Measurements from ENCODE around the gene CCDC69. TPM values are rescaled to one million over a fixed set of nuclear protein-coding genes. Genes with fewer than 3 reads are reported as not detected.
A peak's percentile ranks its signal among the peaks of the same experiment; 100 is the strongest.

Gene CCDC69
- total and polyA plus RNA-seq, 10 of the 15 experiments (the other 5 are each of a cell fraction or from before 2014, with no cell fraction given), result 13.5 to 106 (median 70.1) TPM

DNA sequence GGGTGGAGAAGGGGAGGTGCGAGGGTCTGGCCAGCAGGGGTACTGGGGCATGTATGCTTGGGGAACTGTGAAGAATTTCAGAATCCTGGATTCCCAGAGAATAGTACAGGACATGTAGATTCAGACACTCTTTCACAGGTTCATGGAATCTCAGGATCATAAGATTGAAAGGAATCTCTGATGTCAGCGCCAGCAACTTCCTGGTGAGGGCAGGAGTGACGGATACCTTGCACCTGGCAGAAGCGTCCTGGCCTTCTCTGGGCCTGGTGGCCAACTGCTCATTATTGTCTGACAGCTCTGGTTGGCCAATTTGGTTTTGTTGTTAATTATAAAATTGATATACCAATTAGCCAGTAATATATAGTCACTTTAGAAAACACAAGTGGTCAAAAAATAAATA lies 36.0 kb upstream of the CCDC69 start:
- Histone ChIP-seq H3K27ac (ENCODE audit: control insufficient read depth, insufficient read depth) (no peak overlapping the region), H3K27me3 (replicated peaks in 1 of 2; ENCODE audit: control insufficient read depth in 2 of 2, insufficient read depth in 2 of 2, low read length in 1 of 2) (no peaks in the 10 kb centered on the region), H3K4me3 (no peak overlapping the region), H3K4me2 (ENCODE audit: control insufficient read depth, insufficient read depth) (no peak overlapping the region), H3K4me1 (ENCODE audit: control insufficient read depth, insufficient read depth, low read length) (peaks cover 24% of the 10 kb centered on the region), H4K20me1 (ENCODE audit: control insufficient read depth, insufficient read depth) (no peaks in the 10 kb centered on the region), H3K36me3 (ENCODE audit: control insufficient read depth in 2 of 2, insufficient read depth in 2 of 2, low read length in 1 of 2) (peaks cover 9 to 14% of the 10 kb centered on the region in 2 experiments), H2AFZ (ENCODE audit: control insufficient read depth, low read depth, low read length) (no peak overlapping the region), H3K9me3 (replicated peaks; ENCODE audit: control insufficient read depth, insufficient read depth, low read length) (no peaks in the 10 kb centered on the region), H3K79me2 (ENCODE audit: control insufficient read depth, insufficient read depth, low read length) (peaks cover 54% of the 10 kb centered on the region), H3K9ac (ENCODE audit: control insufficient read depth, insufficient read depth, low read length) (no peak overlapping the region)
- ChIA-PET CTCF (interaction anchor here (1.4 to 4.0 kb wide), 2 partner anchors 19 to 56 kb away, joined by 5 to 19 read pairs; no protein-coding TSS in a partner anchor), SMC1A (ENCODE audit: uncharacterized antibody, unreplicated experiment) (interaction anchor here (1.1 to 4.0 kb wide), 4 partner anchors 10 to 28 kb away, joined by 4 to 34 read pairs (median 10); no protein-coding TSS in a partner anchor), POLR2A (interaction anchor here (8.5 kb wide), 1 partner anchor 46 kb away, joined by 216 read pairs; no protein-coding TSS in a partner anchor), RAD21 (ENCODE audit: unreplicated experiment) (interaction anchor here (1.4 kb wide), 1 partner anchor 19 kb away, joined by 4 read pairs; no protein-coding TSS in a partner anchor)
- in situ Hi-C loops (cut with MboI) (no loop called here), intact Hi-C loops (cut with micrococcal nuclease; ENCODE audit: unreplicated experiment) (loop anchor here (10.0 kb wide), 1 partner anchor 475 kb away; no protein-coding TSS in a partner anchor)
- WGBS (ENCODE audit: insufficient coverage, insufficient replicate concordance, low lambda C conversion rate, missing lambda C conversion rate), result 98% methylated on average over 4 of the region's 4 CpGs
- BruUV-seq (replicated peaks), result no TSS peak
- ATAC-seq, result no peak
- no peak for FAIRE-seq
- TF ChIP-seq MYC (IDR thresholded peaks at IDR 0.05; ENCODE audit: insufficient read depth, insufficient read length, insufficient replicate concordance, low read length, severe bottlenecking), result no peak
- no peak for TF ChIP-seq MTA3 (IDR thresholded peaks at IDR 0.05; ENCODE audit: borderline replicate concordance, low read length)
- DNase-seq (ENCODE audit: low read depth, low spot score), result no peak

DNA sequence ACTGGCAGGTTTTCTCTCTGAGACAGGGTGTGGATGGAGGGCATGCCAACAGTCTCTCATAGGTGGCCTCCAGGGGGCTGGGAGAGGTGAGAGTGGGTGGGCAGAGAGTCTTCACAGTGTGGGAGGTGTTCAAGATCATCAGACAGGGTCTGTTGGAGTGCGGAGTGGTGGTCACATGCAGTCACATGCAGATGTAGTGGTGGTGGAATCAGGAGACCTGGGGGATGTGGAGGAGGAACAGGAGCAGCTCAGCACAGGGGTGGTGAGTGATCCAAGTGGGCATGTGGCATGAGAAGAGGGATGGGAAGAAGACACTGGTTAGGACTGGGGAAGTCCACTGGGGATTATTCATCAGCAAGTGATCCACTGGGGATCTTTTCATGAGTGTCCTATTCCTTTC lies 34.9 kb upstream of the CCDC69 start:
- no peak for ATAC-seq
- CTCF ChIA-PET, result interaction anchor here (1.2 to 4.0 kb wide), 7 partner anchors 16 to 143 kb away, joined by 3 to 28 read pairs (median 9); no protein-coding TSS in a partner anchor

More for the DNA sequence above, 34.9 kb upstream of the CCDC69 start:
- ChIA-PET SMC1A (ENCODE audit: uncharacterized antibody, unreplicated experiment) (interaction anchor here (1.1 to 9.2 kb wide), 10 partner anchors 11 to 57 kb away, joined by 3 to 227 read pairs (median 4); partner anchors contain the start of gene CCDC69), RAD21 (ENCODE audit: unreplicated experiment) (interaction anchor here (1.1 to 9.4 kb wide), 6 partner anchors 18 to 133 kb away, joined by 3 to 156 read pairs (median 20); partner anchors contain the start of gene CCDC69), POLR2A (interaction anchor here (0.5 to 8.5 kb wide), 5 partner anchors 24 to 511 kb away, joined by 3 to 216 read pairs (median 7); partner anchors contain the start of gene CCDC69)
- no peak for DNase-seq (ENCODE audit: low read depth, low spot score)
- no TSS peak for BruUV-seq (replicated peaks)
- peak overlapping the region; percentile 4; the same call in 1 of the 2 replicates for H3K4me2 ChIP-seq (ENCODE audit: control insufficient read depth, insufficient read depth)
- TF ChIP-seq IKZF1 (conservative IDR thresholded peaks at IDR 0.05), result peak; percentile 43; the same call in 1 of the 2 replicates
- peak in 1 of 2 experiments; percentile 78; a peak in 3 of 4 replicates for TF ChIP-seq BHLHE40 (IDR thresholded peaks at IDR 0.05; ENCODE audit: borderline replicate concordance in 1 of 2, low read depth in 2 of 2, low read length in 1 of 2)
- TF ChIP-seq IKZF2 (IDR thresholded peaks at IDR 0.05), result peak in 1 of 2 experiments; percentile 25; a peak in 1 of 4 replicates
- TF ChIP-seq, protein P1, sequence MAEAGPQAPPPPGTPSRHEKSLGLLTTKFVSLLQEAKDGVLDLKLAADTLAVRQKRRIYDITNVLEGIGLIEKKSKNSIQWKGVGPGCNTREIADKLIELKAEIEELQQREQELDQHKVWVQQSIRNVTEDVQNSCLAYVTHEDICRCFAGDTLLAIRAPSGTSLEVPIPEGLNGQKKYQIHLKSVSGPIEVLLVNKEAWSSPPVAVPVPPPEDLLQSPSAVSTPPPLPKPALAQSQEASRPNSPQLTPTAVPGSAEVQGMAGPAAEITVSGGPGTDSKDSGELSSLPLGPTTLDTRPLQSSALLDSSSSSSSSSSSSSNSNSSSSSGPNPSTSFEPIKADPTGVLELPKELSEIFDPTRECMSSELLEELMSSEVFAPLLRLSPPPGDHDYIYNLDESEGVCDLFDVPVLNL (IDR thresholded peaks at IDR 0.05; ENCODE audit: low read depth, low read length), result no peak
- 0 out of 2 replicates have a peak, but pooled peaks have one; percentile 58 for TF ChIP-seq HDGF (IDR thresholded peaks at IDR 0.05)
- no peak overlapping the region for H3K4me3 ChIP-seq
- WGBS (ENCODE audit: insufficient coverage, insufficient replicate concordance, low lambda C conversion rate, missing lambda C conversion rate), result 46% methylated on average over 1 of the region's 1 CpG
- H2AFZ ChIP-seq (ENCODE audit: control insufficient read depth, low read depth, low read length), result no peak overlapping the region
- no peaks in the 10 kb centered on the region for H3K9me3 ChIP-seq (replicated peaks; ENCODE audit: control insufficient read depth, insufficient read depth, low read length)
- no peak for FAIRE-seq
- H3K79me2 ChIP-seq (ENCODE audit: control insufficient read depth, insufficient read depth, low read length), result peaks cover 63% of the 10 kb centered on the region
- in situ Hi-C loops (cut with MboI) (no loop called here), intact Hi-C loops (cut with micrococcal nuclease; ENCODE audit: unreplicated experiment) (loop anchor here (10.0 kb wide), 1 partner anchor 474 kb away; no protein-coding TSS in a partner anchor)
- peaks cover 24% of the 10 kb centered on the region for H3K4me1 ChIP-seq (ENCODE audit: control insufficient read depth, insufficient read depth, low read length)
- peak overlapping the region; percentile 69; the same call in 1 of the 2 replicates for H3K27ac ChIP-seq (ENCODE audit: control insufficient read depth, insufficient read depth)
- H3K9ac ChIP-seq (ENCODE audit: control insufficient read depth, insufficient read depth, low read length), result no peak overlapping the region
- no peaks in the 10 kb centered on the region for H3K27me3 ChIP-seq (replicated peaks in 1 of 2; ENCODE audit: control insufficient read depth in 2 of 2, insufficient read depth in 2 of 2, low read length in 1 of 2)
- no peaks in the 10 kb centered on the region for H4K20me1 ChIP-seq (ENCODE audit: control insufficient read depth, insufficient read depth)
- H3K36me3 ChIP-seq (ENCODE audit: control insufficient read depth in 2 of 2, insufficient read depth in 2 of 2, low read length in 1 of 2), result peaks cover 6 to 14% of the 10 kb centered on the region in 2 experiments

Measured in GM12878 (cell line).